ENCODE results near the gene WBP1L.

Gene WBP1L

GRCh38 chr10:102781921-102782557, 38.3 kb downstream of the WBP1L start:
- Mint-ChIP-seq H3K27ac (peak overlapping the region; percentile 90), H3K9me3 (no peaks in the 10 kb centered on the region), H3K36me3 (ENCODE audit: low read depth) (peaks cover 2% of the 10 kb centered on the region), H3K4me1 (peaks cover 79% of the 10 kb centered on the region), H3K4me3 (peak overlapping the region; percentile 7), H3K27me3 (ENCODE audit: low read depth, poor library complexity) (peaks cover 3% of the 10 kb centered on the region)
- DNase-seq = no peak
- no peak for TF ChIP-seq CTCF (IDR thresholded peaks at IDR 0.05)

- peaks cover 4% of the 10 kb centered on the region for H3K9me3 Mint-ChIP-seq
- H3K27me3 Mint-ChIP-seq (ENCODE audit: low read depth, poor library complexity) = peaks cover 3% of the 10 kb centered on the region
- DNase-seq = no peak
- peak overlapping the region; percentile 52 for H3K4me3 Mint-ChIP-seq
- H3K4me1 Mint-ChIP-seq = peaks cover 71% of the 10 kb centered on the region
- no peak for TF ChIP-seq CTCF (IDR thresholded peaks at IDR 0.05)
- H3K36me3 Mint-ChIP-seq (ENCODE audit: low read depth) = peaks cover 9% of the 10 kb centered on the region
- H3K27ac Mint-ChIP-seq = peak overlapping the region; percentile 90
These were observed 39.2 kb downstream of the WBP1L start for GRCh38 chr10:102782673-102783551.

- no peak for DNase-seq
- Mint-ChIP-seq H3K27me3 (ENCODE audit: low read depth, poor library complexity) (peaks cover 3% of the 10 kb centered on the region), H3K9me3 (peaks cover 4% of the 10 kb centered on the region), H3K36me3 (ENCODE audit: low read depth) (peaks cover 12% of the 10 kb centered on the region), H3K4me1 (peaks cover 64% of the 10 kb centered on the region), H3K4me3 (no peak overlapping the region), H3K27ac (peak overlapping the region; percentile 18)
- no peak for TF ChIP-seq CTCF (IDR thresholded peaks at IDR 0.05)
These were observed 39.8 kb downstream of the WBP1L start for GRCh38 chr10:102783568-102783967.

GRCh38 chr10:102785818-102786217, 42.1 kb downstream of the WBP1L start:
- Mint-ChIP-seq H3K36me3 (ENCODE audit: low read depth) (peaks cover 31% of the 10 kb centered on the region), H3K9me3 (peaks cover 15% of the 10 kb centered on the region), H3K27me3 (ENCODE audit: low read depth, poor library complexity) (peaks cover 3% of the 10 kb centered on the region), H3K27ac (no peak overlapping the region), H3K4me3 (no peak overlapping the region), H3K4me1 (peaks cover 42% of the 10 kb centered on the region)
- no peak for TF ChIP-seq CTCF (IDR thresholded peaks at IDR 0.05)
- no peak for DNase-seq

GRCh38 chr10:102791754-102792395, 48.1 kb downstream of the WBP1L start:
- Mint-ChIP-seq H3K9me3 (peaks cover 15% of the 10 kb centered on the region), H3K27me3 (ENCODE audit: low read depth, poor library complexity) (no peaks in the 10 kb centered on the region), H3K4me3 (no peak overlapping the region), H3K4me1 (peaks cover 34% of the 10 kb centered on the region), H3K36me3 (ENCODE audit: low read depth) (peaks cover 35% of the 10 kb centered on the region), H3K27ac (peak overlapping the region; percentile 61)
- DNase-seq = no peak
- no peak for TF ChIP-seq CTCF (IDR thresholded peaks at IDR 0.05)

Data from nephron progenitor cell (in vitro differentiated cells).